Measurements from ENCODE around the gene SLC25A28.

DNA sequence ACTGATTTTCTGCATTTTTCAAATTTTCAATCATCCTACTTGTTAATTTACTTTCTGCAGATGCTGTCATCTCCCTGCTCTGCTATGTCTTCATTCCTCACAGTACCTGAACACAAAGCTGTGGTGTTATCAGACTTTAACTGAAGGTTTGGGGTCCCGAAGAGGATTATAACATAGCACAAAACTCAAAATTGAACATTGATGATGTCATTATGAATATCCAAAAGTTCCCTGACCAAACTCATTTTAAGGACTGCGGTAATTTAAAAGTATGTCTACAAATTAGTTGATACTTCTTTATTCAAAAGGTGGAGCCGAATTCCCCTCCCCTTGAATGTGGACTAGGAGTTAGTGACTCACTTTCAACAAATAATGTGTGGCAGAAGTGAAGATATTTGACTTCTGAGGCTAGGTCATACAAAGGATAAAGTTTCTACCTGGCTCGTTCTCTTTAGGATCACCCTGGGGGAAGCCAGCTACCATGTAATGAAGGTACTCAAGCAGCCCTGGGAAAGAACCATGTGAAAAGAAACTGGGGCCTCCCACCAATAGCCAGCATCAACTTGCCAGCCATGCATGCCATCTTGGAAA is 32.7 kb upstream of the SLC25A28 start:
- TF ChIP-seq, protein P1, sequence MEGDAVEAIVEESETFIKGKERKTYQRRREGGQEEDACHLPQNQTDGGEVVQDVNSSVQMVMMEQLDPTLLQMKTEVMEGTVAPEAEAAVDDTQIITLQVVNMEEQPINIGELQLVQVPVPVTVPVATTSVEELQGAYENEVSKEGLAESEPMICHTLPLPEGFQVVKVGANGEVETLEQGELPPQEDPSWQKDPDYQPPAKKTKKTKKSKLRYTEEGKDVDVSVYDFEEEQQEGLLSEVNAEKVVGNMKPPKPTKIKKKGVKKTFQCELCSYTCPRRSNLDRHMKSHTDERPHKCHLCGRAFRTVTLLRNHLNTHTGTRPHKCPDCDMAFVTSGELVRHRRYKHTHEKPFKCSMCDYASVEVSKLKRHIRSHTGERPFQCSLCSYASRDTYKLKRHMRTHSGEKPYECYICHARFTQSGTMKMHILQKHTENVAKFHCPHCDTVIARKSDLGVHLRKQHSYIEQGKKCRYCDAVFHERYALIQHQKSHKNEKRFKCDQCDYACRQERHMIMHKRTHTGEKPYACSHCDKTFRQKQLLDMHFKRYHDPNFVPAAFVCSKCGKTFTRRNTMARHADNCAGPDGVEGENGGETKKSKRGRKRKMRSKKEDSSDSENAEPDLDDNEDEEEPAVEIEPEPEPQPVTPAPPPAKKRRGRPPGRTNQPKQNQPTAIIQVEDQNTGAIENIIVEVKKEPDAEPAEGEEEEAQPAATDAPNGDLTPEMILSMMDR (IDR thresholded peaks at IDR 0.05): no peak
- TF ChIP-seq EP300 (IDR thresholded peaks at IDR 0.05) (no peak), POLR2A (IDR thresholded peaks at IDR 0.05) (no peak)

All from suprapubic skin (tissue), 3 donors.